Trophoblast cell (in vitro differentiated cells and primary cell): ENCODE data around the gene BIRC6.
"Not testable (repeated sequence)": the region's sequence is repeated elsewhere in the genome, so short reads cannot be mapped to it uniquely, and the experiment has no call there.

Source experiments
- DNase-seq, 2 donors: peaks; one replicate each; pipeline ENCODE4 v3.0.0-alpha.2; 2016
- H2AFZ ChIP-seq: 2 replicates; pipeline ENCODE4 v1.6.1; 2013; ENCODE audit warnings: low read length, moderate library complexity, mild to moderate bottlenecking; ENCODE audit not compliant: insufficient read depth, poor library complexity
- H2AK5ac ChIP-seq: 2 replicates; pipeline ENCODE4 v1.6.1; 2013; ENCODE audit warnings: mild to moderate bottlenecking, low read length
- H2BK120ac ChIP-seq: 2 replicates; pipeline ENCODE4 v1.6.1; 2013; ENCODE audit warnings: low read length, mild to moderate bottlenecking, moderate library complexity; ENCODE audit not compliant: insufficient read depth, poor library complexity
- H2BK12ac ChIP-seq: 2 replicates; pipeline ENCODE4 v1.6.1; 2013; ENCODE audit warnings: mild to moderate bottlenecking, low read length, moderate library complexity
- H2BK5ac ChIP-seq: 2 replicates; pipeline ENCODE4 v1.6.1; 2013; ENCODE audit warnings: low read length, low read depth, moderate library complexity, mild to moderate bottlenecking; ENCODE audit not compliant: poor library complexity
- H3K14ac ChIP-seq: 2 replicates; pipeline ENCODE4 v1.6.1; 2013; ENCODE audit warnings: mild to moderate bottlenecking, low read length
- H3K18ac ChIP-seq: 2 replicates; pipeline ENCODE4 v1.6.1; 2013; ENCODE audit warnings: mild to moderate bottlenecking, low read length
- H3K23ac ChIP-seq: 2 replicates; pipeline ENCODE4 v1.6.1; 2013; ENCODE audit warnings: low read length
- H3K27ac ChIP-seq: 2 replicates; pipeline ENCODE4 v1.5.1; 2013; ENCODE audit warnings: low read depth, mild to moderate bottlenecking, inconsistent platforms, low read length, moderate library complexity
- H3K27me3 ChIP-seq: 2 replicates; pipeline ENCODE4 v1.6.1; 2013; ENCODE audit warnings: inconsistent platforms, mild to moderate bottlenecking, low read length, moderate library complexity; ENCODE audit not compliant: insufficient read depth
- H3K36me3 ChIP-seq, 2 experiments: 1 replicate in 1 of 2; 2 replicates in 1 of 2; pipeline ENCODE4 v1.6.1; 2013; ENCODE audit warnings: low read length in 2 of 2, mild to moderate bottlenecking in 2 of 2, moderate library complexity in 1 of 2; ENCODE audit not compliant: insufficient read depth in 2 of 2, control insufficient read depth in 1 of 2
- H3K4ac ChIP-seq: 2 replicates; pipeline ENCODE4 v1.6.1; 2013; ENCODE audit warnings: low read depth, mild to moderate bottlenecking, low read length, moderate library complexity
- H3K4me1 ChIP-seq, 2 experiments: 1 replicate in 1 of 2; 2 replicates in 1 of 2; pipeline ENCODE4 v1.6.1; 2013; ENCODE audit warnings: low read length in 2 of 2, mild to moderate bottlenecking in 2 of 2, moderate library complexity in 1 of 2; ENCODE audit not compliant: insufficient read depth in 2 of 2, control insufficient read depth in 1 of 2
- H3K4me2 ChIP-seq: 2 replicates; pipeline ENCODE4 v1.6.1; 2013; ENCODE audit warnings: inconsistent platforms, mild to moderate bottlenecking, low read length, moderate library complexity
- H3K4me3 ChIP-seq: 2 replicates; pipeline ENCODE4 v1.5.1; 2013; ENCODE audit warnings: mild to moderate bottlenecking, low read depth, low read length, inconsistent platforms
- H3K79me1 ChIP-seq: one replicate; pipeline ENCODE4 v1.6.1; 2013; ENCODE audit warnings: low read length
- H3K79me2 ChIP-seq: 2 replicates; pipeline ENCODE4 v1.6.1; 2013; ENCODE audit warnings: low read length, mild to moderate bottlenecking; ENCODE audit not compliant: control insufficient read depth, insufficient read depth, poor library complexity
- H3K9ac ChIP-seq: 2 replicates; pipeline ENCODE4 v1.6.1; 2013; ENCODE audit warnings: mild to moderate bottlenecking, low read length
- H3K9me3 ChIP-seq: 2 replicates; pipeline ENCODE4 v1.6.1; 2013; ENCODE audit warnings: low read depth, mild to moderate bottlenecking, control low read depth, inconsistent platforms, low read length; ENCODE audit not compliant: insufficient read depth
- H4K12ac ChIP-seq: 2 replicates; pipeline ENCODE4 v1.6.1; 2013; ENCODE audit warnings: low read depth, mild to moderate bottlenecking, low read length, moderate library complexity
- H4K8ac ChIP-seq: 2 replicates; pipeline ENCODE4 v1.6.1; 2013; ENCODE audit warnings: low read depth, mild to moderate bottlenecking, low read length, moderate library complexity
- H4K91ac ChIP-seq: one replicate; pipeline ENCODE4 v1.6.1; 2013; ENCODE audit warnings: low read depth, mild to moderate bottlenecking, low read length, moderate library complexity
- WGBS: extraction: QIAGEN DNeasy Blood & Tissue Kit; methylation state at CpG from one replicate; pipeline ENCODE4 v1.1.7; 2013; ENCODE audit warnings: missing lambda C conversion rate; ENCODE audit not compliant: insufficient read length, insufficient coverage; ENCODE audit errors: extremely low coverage; 5-methylcytosine and 5-hydroxymethylcytosine counted together

The BIRC6 gene

GRCh38 chr2:32366595-32366994 lies 9.8 kb downstream of the BIRC6 start:
- Histone ChIP-seq H3K18ac (no peak overlapping the region), H3K9me3 (no peaks in the 10 kb centered on the region)
- WGBS: no CpG with 5 or more reads among the region's 2 CpGs

DNA sequence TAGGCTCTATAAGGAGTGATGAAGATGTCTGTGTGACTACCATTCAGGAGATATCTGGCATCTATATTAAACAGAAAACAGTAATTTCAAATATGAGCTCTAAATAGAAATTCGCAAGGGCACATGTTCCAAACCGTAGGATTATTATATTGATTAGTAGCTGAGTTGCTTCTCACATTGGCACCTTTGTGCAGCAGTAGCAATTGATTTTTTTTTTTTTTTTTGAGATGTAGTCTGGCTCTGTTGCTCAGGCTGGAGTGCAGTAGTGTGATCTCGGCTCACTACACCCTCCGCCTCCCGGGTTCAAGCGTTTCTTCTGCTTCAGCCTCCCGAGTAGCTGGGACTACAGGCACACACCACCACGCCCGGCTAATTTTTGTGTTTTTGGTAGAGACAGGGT lies 12.4 kb downstream of the BIRC6 start:
- Histone ChIP-seq H2BK5ac (no peak overlapping the region), H3K27ac (no peak overlapping the region), H3K27me3 (no peaks in the 10 kb centered on the region), H4K8ac (no peak overlapping the region), H2AK5ac (no peak overlapping the region), H4K91ac (no peak overlapping the region), H3K36me3 (peaks cover 0 to 4% of the 10 kb centered on the region in 2 experiments), H4K12ac (no peak overlapping the region), H3K18ac (no peak overlapping the region), H3K4ac (peak overlapping the region; percentile 90), H3K14ac (no peak overlapping the region), H3K79me2 (peaks cover 17% of the 10 kb centered on the region), H3K9ac (no peak overlapping the region), H3K79me1 (no peaks in the 10 kb centered on the region), H3K4me3 (no peak overlapping the region), H2AFZ (no peak overlapping the region), H2BK12ac (no peak overlapping the region), H3K23ac (no peak overlapping the region), H2BK120ac (no peak overlapping the region), H3K9me3 (no peaks in the 10 kb centered on the region), H3K4me2 (no peak overlapping the region), H3K4me1 (no peaks in the 10 kb centered on the region)
- no peak for DNase-seq
- no CpG with 5 or more reads among the region's 9 CpGs for WGBS

More at GRCh38 chr2:32366595-32366994, 9.8 kb downstream of the BIRC6 start:
- no peak overlapping the region for H3K23ac ChIP-seq
- H4K8ac ChIP-seq: no peak overlapping the region
- H3K4me3 ChIP-seq: no peak overlapping the region
- H2BK12ac ChIP-seq: no peak overlapping the region
- no peaks in the 10 kb centered on the region for H3K79me1 ChIP-seq
- H3K27me3 ChIP-seq: no peaks in the 10 kb centered on the region
- H3K27ac ChIP-seq: no peak overlapping the region
- no peak overlapping the region for H2AFZ ChIP-seq
- H3K79me2 ChIP-seq: peaks cover 20% of the 10 kb centered on the region
- H3K4ac ChIP-seq: peak overlapping the region; percentile 97
- H3K4me1 ChIP-seq: no peaks in the 10 kb centered on the region
- H4K12ac ChIP-seq: no peak overlapping the region
- H3K36me3 ChIP-seq: peaks cover 0 to 4% of the 10 kb centered on the region in 2 experiments
- H4K91ac ChIP-seq: no peak overlapping the region
- no peak overlapping the region for H3K4me2 ChIP-seq
- no peak overlapping the region for H3K14ac ChIP-seq
- no peak overlapping the region for H2AK5ac ChIP-seq
- no peak overlapping the region for H3K9ac ChIP-seq
- no peak for DNase-seq
- no peak overlapping the region for H2BK120ac ChIP-seq
- no peak overlapping the region for H2BK5ac ChIP-seq

GRCh38 chr2:32370942-32371341 lies 14.1 kb downstream of the BIRC6 start:
- H3K27me3 ChIP-seq, H3K14ac ChIP-seq: not testable (repeated sequence)
- WGBS: no CpG with 5 or more reads among the region's 5 CpGs

DNA sequence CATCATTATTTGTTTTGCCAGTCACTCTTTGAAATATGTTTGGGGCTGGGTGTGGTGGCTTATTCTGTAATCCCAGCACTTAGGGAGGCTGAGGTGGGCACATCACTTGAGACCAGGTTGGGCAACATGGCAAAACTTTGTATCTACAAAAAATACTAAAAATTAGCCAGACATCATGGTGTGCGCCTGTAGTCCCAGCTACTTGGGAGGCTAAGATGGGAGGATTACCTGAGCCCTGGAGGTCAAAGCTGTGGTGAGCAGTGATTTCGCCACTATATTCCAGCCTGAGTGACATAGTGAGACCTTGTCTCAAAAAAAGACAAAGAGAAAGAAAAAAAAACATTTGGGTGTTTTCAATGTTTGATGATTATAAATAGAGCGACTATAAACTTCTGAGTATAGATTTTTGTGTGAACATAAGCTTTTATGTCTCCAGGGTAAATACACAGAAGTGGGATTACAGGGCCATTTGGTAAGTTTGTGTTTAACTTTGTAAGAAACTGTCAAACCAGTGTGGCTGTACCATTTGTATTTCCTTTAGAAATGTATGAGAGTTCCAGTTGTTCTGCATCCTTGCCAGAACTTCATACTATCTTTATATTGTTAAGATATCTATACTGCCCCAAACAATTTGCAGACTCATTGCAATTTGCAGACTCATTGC lies 15.8 kb downstream of the BIRC6 start:
- H3K27ac ChIP-seq: no peak overlapping the region
- H3K23ac ChIP-seq: no peak overlapping the region
- no peak overlapping the region for H2AFZ ChIP-seq
- H2BK5ac ChIP-seq: no peak overlapping the region
- H4K91ac ChIP-seq: no peak overlapping the region
- H3K4me2 ChIP-seq: no peak overlapping the region
- WGBS: no CpG with 5 or more reads among the region's 3 CpGs
- H3K14ac ChIP-seq: no peak overlapping the region
- H3K18ac ChIP-seq: no peak overlapping the region
- H2BK120ac ChIP-seq: no peak overlapping the region
- H3K79me2 ChIP-seq: peaks cover 15% of the 10 kb centered on the region
- no peak overlapping the region for H4K12ac ChIP-seq
- no peaks in the 10 kb centered on the region for H3K4me1 ChIP-seq
- no peak overlapping the region for H2AK5ac ChIP-seq
- H3K4me3 ChIP-seq: no peak overlapping the region
- H2BK12ac ChIP-seq: no peak overlapping the region
- no peak overlapping the region for H4K8ac ChIP-seq
- peaks cover 0 to under 1% of the 10 kb centered on the region in 2 experiments for H3K36me3 ChIP-seq
- no peak for DNase-seq
- H3K9ac ChIP-seq: no peak overlapping the region
- no peaks in the 10 kb centered on the region for H3K9me3 ChIP-seq
- no peaks in the 10 kb centered on the region for H3K79me1 ChIP-seq
- no peaks in the 10 kb centered on the region for H3K27me3 ChIP-seq
- H3K4ac ChIP-seq: peak overlapping the region; percentile 9

More at GRCh38 chr2:32370942-32371341, 14.1 kb downstream of the BIRC6 start:
- H2BK120ac ChIP-seq, H3K9ac ChIP-seq, H3K27ac ChIP-seq, H3K4me2 ChIP-seq, H3K9me3 ChIP-seq, DNase-seq, H3K23ac ChIP-seq, H3K79me1 ChIP-seq, H3K36me3 ChIP-seq, H2BK12ac ChIP-seq, H3K4ac ChIP-seq, H4K12ac ChIP-seq, H2AK5ac ChIP-seq, H3K18ac ChIP-seq, H3K4me1 ChIP-seq, H3K4me3 ChIP-seq, H2BK5ac ChIP-seq, H4K8ac ChIP-seq, H2AFZ ChIP-seq, H4K91ac ChIP-seq: not testable (repeated sequence)
- H3K79me2 ChIP-seq: peaks cover 19% of the 10 kb centered on the region
